NCI-H748 (cell line): ENCODE measurements around the gene FAM114A1.
A peak's percentile ranks its signal among the peaks of the same experiment; 100 is the strongest.
"Not testable (repeated sequence)": the region's sequence is repeated elsewhere in the genome, so short reads cannot be mapped to it uniquely, and the experiment has no call there.

Experiments
- DNase-seq: peaks from one replicate; lab custom pipeline; 2025; ENCODE audit not compliant: unreplicated experiment; lab: John Stamatoyannopoulos, UW

FAM114A1 gene

GRCh38 chr4:38902695-38903094 lies 35.1 kb downstream of the FAM114A1 start:
- DNase-seq = peak; percentile 27

GRCh38 chr4:38904090-38904666 lies 36.6 kb downstream of the FAM114A1 start:
- DNase-seq = no peak

GRCh38 chr4:38904682-38905081 lies 37.1 kb downstream of the FAM114A1 start:
- no peak for DNase-seq

DNA sequence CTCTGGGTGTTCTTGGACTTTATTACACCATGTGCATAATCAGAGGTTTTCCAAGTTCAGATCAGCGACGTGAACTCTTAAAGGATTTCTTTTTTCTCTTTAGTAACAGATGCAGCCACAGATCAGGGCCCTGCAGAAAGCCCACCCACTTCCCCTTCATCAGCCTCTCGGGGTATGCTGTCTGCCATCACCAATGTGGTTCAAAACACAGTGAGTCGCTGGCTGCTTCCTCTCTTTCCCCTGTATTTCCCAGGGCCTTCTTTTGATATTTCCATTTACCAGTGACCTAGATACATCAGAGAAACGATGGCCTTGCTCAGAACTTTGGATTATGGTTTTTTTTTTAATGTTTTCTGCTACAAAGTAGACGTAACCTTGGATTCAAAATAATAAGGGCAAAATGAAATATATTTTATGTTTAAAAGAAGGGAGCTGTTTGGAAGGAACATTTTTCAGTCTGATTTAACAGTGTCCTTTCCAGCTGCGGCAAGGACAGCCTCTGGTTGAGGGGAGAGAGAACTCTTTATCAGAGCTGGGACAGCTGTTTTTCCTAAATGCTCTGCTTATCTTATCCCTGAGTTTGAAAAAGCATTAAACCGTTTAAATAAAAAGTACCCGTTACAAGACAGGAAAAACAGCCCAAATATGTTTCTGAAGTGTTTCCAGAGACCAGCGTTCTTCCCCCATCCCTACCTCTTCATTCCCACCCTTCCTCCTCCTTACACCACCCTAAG lies 38.2 kb downstream of the FAM114A1 start:
- DNase-seq = no peak

- DNase-seq = no peak
Observed at GRCh38 chr4:38907696-38908270, 40.2 kb downstream of the FAM114A1 start.

DNA sequence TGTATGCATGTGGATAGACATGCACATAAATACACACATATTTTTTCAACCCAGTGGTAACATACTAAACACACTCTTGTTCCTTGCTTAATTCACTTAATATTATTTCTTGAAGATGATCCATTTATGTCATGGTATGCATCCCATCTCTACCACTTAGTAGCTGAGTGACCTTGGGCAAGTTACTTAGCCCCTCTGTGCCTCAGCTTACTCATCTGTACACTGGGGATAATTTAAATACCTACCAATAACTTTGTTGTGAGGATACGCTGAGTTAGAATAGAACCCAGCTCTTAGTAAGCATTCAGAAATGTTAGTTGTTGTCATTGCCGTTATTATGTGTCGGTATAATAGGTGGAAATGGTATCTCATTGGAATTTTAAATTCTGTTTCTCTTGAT lies 41.4 kb downstream of the FAM114A1 start:
- no peak for DNase-seq

DNA sequence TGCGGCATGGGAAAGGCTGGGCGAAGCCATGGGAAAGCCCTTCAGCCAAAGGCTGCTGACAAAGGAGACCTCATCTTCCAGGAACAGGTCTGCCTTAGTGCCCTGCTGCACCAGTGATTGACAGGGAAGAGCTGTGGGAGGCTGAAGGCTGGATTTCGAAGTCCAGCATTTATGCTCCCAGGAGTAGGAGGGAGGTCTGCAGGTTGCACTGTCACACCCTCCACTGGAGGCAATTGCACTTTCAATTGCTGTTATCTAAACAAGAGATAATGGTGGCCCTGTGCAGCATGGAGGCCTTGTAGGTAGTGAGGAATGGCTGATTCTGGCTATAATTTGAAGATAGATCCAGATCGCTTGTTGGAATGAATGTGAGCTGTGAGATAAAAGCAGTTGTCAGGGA lies 43.7 kb downstream of the FAM114A1 start:
- no peak for DNase-seq

- no peak for DNase-seq
Observed at GRCh38 chr4:38914854-38915253, 47.2 kb downstream of the FAM114A1 start.

- DNase-seq = not testable (repeated sequence)
Observed at GRCh38 chr4:38916267-38916666, 48.7 kb downstream of the FAM114A1 start.

GRCh38 chr4:38917481-38918025 lies 49.9 kb downstream of the FAM114A1 start:
- DNase-seq = no peak

DNA sequence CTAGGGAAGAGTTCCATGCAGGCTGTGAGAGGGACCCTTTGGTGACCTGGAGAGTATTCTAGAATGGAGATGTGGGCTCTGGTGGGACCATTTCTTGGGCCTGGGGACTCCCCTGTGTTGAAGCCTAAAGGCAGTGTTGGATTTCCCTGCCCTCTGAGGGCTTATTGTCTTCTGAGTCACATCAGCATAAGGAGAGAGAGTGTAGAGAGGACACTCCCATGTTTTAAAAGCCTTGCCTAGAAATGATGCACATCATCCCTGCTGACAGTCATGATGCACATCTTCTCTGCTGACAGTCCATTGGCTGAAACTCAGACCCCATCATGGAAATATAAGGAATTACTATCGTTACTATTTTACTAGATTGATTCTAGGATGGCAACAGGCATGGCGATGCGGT lies 51.9 kb downstream of the FAM114A1 start:
- DNase-seq = no peak

DNA sequence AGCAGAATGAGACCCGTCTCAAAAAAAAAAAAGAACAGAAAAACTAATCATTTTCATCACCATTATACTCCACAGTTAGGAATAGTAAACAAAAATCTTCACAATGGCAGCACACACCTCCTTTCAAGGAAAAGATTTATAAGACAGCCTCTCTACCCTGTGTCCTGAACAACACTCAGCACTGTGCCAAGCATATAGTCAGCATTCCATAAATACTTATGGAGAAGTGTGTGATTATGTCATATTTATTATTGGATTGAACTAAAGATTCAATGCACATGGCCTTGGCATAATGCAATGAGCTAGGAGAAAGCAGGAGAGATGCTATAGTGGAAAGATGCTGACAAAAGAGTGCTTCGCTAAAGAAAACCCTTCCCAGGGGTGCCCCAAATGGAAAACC lies 52.6 kb downstream of the FAM114A1 start:
- no peak for DNase-seq

DNA sequence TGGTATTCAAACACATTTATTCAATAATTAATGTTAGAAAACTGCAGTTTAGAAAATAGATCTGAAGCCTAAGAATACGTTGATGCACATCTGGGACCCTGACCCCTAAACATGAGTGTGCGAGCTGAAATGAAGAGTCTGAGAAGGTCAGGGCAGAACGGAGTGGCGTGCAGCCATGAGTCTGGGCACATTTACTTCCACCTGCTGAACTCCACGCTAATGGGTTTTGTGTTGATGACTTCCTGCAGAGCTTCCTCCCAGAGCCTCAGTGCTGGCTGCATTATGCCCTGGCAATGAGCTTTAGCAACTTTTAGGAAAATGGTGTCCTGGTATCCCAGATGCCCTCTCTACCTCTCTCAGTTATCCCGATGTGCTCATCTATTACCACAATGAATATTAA lies 53.1 kb downstream of the FAM114A1 start:
- no peak for DNase-seq

GRCh38 chr4:38921151-38921550 lies 53.5 kb downstream of the FAM114A1 start:
- no peak for DNase-seq

GRCh38 chr4:38923746-38924145 lies 56.1 kb downstream of the FAM114A1 start:
- DNase-seq = no peak

GRCh38 chr4:38924353-38924752 lies 56.7 kb downstream of the FAM114A1 start:
- DNase-seq = no peak

DNA sequence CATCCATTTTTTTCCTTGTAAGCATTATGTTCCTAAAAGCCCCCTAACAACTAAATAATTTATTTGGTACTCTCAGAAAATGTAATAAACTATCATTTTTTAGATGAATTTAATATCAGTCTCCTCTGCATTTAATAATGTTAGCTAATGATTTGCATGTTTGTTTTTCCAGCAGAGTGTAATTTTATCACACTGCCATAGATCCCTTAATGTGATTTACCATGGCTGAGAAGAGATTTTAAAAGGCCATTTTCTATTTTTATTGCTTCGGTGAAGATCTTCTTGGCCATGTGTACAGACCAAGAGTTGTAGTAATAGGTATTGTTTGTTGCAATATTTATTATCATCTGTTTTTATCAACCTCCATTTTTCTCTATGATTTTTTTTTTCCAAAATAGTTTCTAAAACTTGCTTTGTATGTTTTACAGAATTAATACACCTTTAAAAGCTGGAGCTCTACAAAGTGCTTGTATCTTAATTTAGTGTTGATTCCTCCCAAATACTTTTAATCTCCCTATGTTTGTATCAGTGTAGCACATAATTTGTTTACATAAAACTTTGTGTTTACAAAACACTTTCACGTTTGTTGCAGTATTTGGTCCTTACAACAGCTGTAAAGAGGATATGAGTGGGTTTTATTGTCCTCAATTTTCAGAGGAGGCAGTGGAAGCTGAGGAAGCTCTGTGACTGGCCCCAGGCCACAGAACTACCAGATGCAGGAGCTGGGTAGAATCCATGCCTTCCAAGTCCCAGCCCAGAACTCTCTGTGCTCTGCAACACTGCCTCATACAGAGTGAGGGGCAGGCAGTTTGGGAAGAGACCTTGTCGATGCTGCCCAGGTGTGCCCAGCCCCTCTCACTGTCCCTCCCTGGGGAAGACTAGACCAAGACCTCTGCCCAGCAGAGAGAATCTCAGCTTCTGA lies 58.1 kb downstream of the FAM114A1 start:
- no peak for DNase-seq

- no peak for DNase-seq
Observed at GRCh38 chr4:38926896-38927295, 59.3 kb downstream of the FAM114A1 start.

GRCh38 chr4:38928568-38928967 lies 61.0 kb downstream of the FAM114A1 start:
- no peak for DNase-seq

GRCh38 chr4:38928974-38929373 lies 61.4 kb downstream of the FAM114A1 start:
- DNase-seq = no peak

DNA sequence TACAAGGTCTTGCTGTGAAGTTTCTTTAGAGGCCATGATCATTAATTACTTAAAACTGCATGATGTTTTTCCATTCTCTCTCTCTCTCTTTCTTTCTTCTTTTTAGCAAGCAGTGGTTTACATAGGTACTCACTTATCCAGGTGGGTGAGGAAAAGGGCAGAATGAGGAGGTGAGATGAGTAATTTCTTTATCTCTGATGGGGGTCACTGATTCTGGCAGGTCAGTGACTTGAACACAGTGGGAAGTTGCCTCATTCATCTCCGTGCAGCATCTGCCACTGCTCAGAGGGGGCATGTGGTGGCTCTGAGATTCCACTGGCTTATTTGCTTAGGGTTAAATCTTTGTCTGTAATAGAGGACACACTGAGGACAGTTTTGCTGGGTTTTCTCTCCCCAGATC lies 62.6 kb downstream of the FAM114A1 start:
- no peak for DNase-seq
